ENCODE results near the gene GPR137.

DNA sequence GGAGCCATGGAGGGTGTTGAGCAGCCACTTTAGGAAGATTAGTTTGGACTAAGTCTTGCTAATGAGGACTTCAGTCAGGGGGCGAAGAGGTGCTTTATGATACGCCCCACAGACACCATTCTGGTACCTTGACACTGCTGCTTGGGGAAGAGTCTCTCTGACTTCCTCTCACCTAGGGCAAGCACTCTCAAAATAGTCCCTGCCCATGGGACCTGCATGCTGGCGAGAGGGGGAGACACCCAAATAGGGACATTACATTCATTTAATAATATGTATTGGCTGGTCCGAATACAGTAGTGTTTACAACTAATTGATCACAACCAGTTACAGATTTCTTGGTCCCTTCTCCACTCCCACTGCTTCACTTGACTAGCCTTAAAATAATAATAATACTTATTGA is 10.1 kb downstream of the GPR137 start:
- TF ChIP-seq, protein P1, sequence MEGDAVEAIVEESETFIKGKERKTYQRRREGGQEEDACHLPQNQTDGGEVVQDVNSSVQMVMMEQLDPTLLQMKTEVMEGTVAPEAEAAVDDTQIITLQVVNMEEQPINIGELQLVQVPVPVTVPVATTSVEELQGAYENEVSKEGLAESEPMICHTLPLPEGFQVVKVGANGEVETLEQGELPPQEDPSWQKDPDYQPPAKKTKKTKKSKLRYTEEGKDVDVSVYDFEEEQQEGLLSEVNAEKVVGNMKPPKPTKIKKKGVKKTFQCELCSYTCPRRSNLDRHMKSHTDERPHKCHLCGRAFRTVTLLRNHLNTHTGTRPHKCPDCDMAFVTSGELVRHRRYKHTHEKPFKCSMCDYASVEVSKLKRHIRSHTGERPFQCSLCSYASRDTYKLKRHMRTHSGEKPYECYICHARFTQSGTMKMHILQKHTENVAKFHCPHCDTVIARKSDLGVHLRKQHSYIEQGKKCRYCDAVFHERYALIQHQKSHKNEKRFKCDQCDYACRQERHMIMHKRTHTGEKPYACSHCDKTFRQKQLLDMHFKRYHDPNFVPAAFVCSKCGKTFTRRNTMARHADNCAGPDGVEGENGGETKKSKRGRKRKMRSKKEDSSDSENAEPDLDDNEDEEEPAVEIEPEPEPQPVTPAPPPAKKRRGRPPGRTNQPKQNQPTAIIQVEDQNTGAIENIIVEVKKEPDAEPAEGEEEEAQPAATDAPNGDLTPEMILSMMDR (IDR thresholded peaks at IDR 0.05 in 2 of 3, conservative IDR thresholded peaks at IDR 0.05 in 1 of 3; ENCODE audit: borderline replicate concordance in 1 of 3, insufficient read depth in 1 of 3, low read depth in 2 of 3, low read length in 2 of 3), result no peak
- no peak for TF ChIP-seq EZH2 (IDR thresholded peaks at IDR 0.05)
- no peak for TF ChIP-seq POLR2A (IDR thresholded peaks at IDR 0.05; ENCODE audit: borderline replicate concordance, extremely low read depth, insufficient read depth, insufficient read length)
- TF ChIP-seq, protein P2, sequence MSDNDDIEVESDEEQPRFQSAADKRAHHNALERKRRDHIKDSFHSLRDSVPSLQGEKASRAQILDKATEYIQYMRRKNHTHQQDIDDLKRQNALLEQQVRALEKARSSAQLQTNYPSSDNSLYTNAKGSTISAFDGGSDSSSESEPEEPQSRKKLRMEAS (IDR thresholded peaks at IDR 0.05), result no peak
- TF ChIP-seq, protein P3, sequence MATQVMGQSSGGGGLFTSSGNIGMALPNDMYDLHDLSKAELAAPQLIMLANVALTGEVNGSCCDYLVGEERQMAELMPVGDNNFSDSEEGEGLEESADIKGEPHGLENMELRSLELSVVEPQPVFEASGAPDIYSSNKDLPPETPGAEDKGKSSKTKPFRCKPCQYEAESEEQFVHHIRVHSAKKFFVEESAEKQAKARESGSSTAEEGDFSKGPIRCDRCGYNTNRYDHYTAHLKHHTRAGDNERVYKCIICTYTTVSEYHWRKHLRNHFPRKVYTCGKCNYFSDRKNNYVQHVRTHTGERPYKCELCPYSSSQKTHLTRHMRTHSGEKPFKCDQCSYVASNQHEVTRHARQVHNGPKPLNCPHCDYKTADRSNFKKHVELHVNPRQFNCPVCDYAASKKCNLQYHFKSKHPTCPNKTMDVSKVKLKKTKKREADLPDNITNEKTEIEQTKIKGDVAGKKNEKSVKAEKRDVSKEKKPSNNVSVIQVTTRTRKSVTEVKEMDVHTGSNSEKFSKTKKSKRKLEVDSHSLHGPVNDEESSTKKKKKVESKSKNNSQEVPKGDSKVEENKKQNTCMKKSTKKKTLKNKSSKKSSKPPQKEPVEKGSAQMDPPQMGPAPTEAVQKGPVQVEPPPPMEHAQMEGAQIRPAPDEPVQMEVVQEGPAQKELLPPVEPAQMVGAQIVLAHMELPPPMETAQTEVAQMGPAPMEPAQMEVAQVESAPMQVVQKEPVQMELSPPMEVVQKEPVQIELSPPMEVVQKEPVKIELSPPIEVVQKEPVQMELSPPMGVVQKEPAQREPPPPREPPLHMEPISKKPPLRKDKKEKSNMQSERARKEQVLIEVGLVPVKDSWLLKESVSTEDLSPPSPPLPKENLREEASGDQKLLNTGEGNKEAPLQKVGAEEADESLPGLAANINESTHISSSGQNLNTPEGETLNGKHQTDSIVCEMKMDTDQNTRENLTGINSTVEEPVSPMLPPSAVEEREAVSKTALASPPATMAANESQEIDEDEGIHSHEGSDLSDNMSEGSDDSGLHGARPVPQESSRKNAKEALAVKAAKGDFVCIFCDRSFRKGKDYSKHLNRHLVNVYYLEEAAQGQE (IDR thresholded peaks at IDR 0.05; ENCODE audit: low read depth), result no peak
- TF ChIP-seq, protein P4, sequence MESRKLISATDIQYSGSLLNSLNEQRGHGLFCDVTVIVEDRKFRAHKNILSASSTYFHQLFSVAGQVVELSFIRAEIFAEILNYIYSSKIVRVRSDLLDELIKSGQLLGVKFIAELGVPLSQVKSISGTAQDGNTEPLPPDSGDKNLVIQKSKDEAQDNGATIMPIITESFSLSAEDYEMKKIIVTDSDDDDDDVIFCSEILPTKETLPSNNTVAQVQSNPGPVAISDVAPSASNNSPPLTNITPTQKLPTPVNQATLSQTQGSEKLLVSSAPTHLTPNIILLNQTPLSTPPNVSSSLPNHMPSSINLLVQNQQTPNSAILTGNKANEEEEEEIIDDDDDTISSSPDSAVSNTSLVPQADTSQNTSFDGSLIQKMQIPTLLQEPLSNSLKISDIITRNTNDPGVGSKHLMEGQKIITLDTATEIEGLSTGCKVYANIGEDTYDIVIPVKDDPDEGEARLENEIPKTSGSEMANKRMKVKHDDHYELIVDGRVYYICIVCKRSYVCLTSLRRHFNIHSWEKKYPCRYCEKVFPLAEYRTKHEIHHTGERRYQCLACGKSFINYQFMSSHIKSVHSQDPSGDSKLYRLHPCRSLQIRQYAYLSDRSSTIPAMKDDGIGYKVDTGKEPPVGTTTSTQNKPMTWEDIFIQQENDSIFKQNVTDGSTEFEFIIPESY (IDR thresholded peaks at IDR 0.05; ENCODE audit: extremely low read depth, insufficient replicate concordance, low read length), result no peak
- TF ChIP-seq EZH2phosphoT487 (IDR thresholded peaks at IDR 0.05; ENCODE audit: borderline replicate concordance), result no peak
- TF ChIP-seq RAD21 (IDR thresholded peaks at IDR 0.05; ENCODE audit: low read depth), result no peak
- TF ChIP-seq YY1 (IDR thresholded peaks at IDR 0.05; ENCODE audit: extremely low read depth, insufficient replicate concordance, low read depth, low read length), result no peak
- TF ChIP-seq JUND (IDR thresholded peaks at IDR 0.05), result no peak
- no peak for TF ChIP-seq POLR2AphosphoS5 (IDR thresholded peaks at IDR 0.05; ENCODE audit: low read depth, low read length)

Measured in HCT116 (cell line).